Hepatocyte (in vitro differentiated cells): Measurements from ENCODE around the gene ZNF121. TPM values are rescaled to one million over a fixed set of nuclear protein-coding genes. Genes with fewer than 3 reads are reported as not detected.

Experiments used
- DNase-seq: peaks from one replicate; pipeline ENCODE4 v3.0.0-alpha.2; 2016; ENCODE audit warnings: low spot score
- H2AFZ ChIP-seq: fragments of 200-600 bp; sonication (generic); 2 replicates; pipeline ENCODE4 v1.6.0; 2016; ENCODE audit warnings: antibody characterized with exemption, mild to moderate bottlenecking
- H3K27ac ChIP-seq: fragments of 200-600 bp; sonication (generic); 2 replicates; pipeline ENCODE4 v1.5.1; 2016; ENCODE audit warnings: mild to moderate bottlenecking
- H3K27me3 ChIP-seq: fragments of 200-600 bp; sonication (generic); 2 replicates; pipeline ENCODE4 v1.6.1; 2016
- H3K36me3 ChIP-seq: fragments of 200-600 bp; sonication (generic); replicated peaks from 2 replicates; pipeline ENCODE4 v1.5.1; 2016; ENCODE audit warnings: low read depth; ENCODE audit not compliant: insufficient read depth
- H3K4me1 ChIP-seq: fragments of 200-600 bp; sonication (generic); 2 replicates; pipeline ENCODE4 v1.5.1; 2016; ENCODE audit warnings: mild to moderate bottlenecking, moderate library complexity; ENCODE audit not compliant: insufficient read depth
- H3K4me2 ChIP-seq: fragments of 200-600 bp; sonication (generic); 2 replicates; pipeline ENCODE4 v1.6.0; 2016
- H3K4me3 ChIP-seq: fragments of 200-600 bp; sonication (generic); 2 replicates; pipeline ENCODE4 v1.5.1; 2016; ENCODE audit warnings: mild to moderate bottlenecking
- H3K79me2 ChIP-seq: fragments of 200-600 bp; sonication (generic); 2 replicates; pipeline ENCODE4 v1.6.0; 2017; ENCODE audit warnings: mild to moderate bottlenecking
- H3K9me2 ChIP-seq: fragments of 200-600 bp; sonication (generic); replicated peaks from 2 replicates; pipeline ENCODE4 v1.6.0; 2017; ENCODE audit warnings: mild to moderate bottlenecking; ENCODE audit not compliant: insufficient read depth
- H3K9me3 ChIP-seq: fragments of 200-600 bp; sonication (generic); 2 replicates; pipeline ENCODE4 v1.5.1; 2016; ENCODE audit warnings: low read depth, mild to moderate bottlenecking
- H4K20me1 ChIP-seq: fragments of 200-600 bp; sonication (generic); 2 replicates; pipeline ENCODE4 v1.6.0; 2016; ENCODE audit warnings: mild to moderate bottlenecking; ENCODE audit not compliant: insufficient read depth, poor library complexity, severe bottlenecking
- CTCF ChIP-seq: fragments of 200-600 bp; sonication (generic); IDR thresholded peaks from 2 replicates; pipeline ENCODE4 v1.5.1; 2016; ENCODE audit warnings: antibody characterized with exemption, mild to moderate bottlenecking; ENCODE audit not compliant: poor library complexity
- EZH2 ChIP-seq: fragments of 200-600 bp; sonication (generic); IDR thresholded peaks from 2 replicates; pipeline ENCODE4 v1.6.1; 2016; ENCODE audit warnings: antibody characterized with exemption, mild to moderate bottlenecking, borderline replicate concordance
- EZH2phosphoT487 ChIP-seq: fragments of 200-600 bp; sonication (generic); IDR thresholded peaks from one replicate; pipeline ENCODE4 v1.6.1; 2018; ENCODE audit warnings: antibody characterized with exemption, mild to moderate bottlenecking, low read depth, moderate library complexity; ENCODE audit not compliant: unreplicated experiment, severe bottlenecking
- WGBS: methylation state at CpG from one replicate; pipeline ENCODE4 v1.1.6; 2016; ENCODE audit warnings: low lambda C conversion rate; ENCODE audit errors: missing lambda C conversion rate; 5-methylcytosine and 5-hydroxymethylcytosine counted together
- polyA plus RNA-seq: library from polyadenylated mRNA; unstranded; fragments of >200 nt; fragmentation: Nextera tagmentation; extraction: Ambion mirVana; gene quantifications from 2 replicates; pipeline ENCODE4 v1.2.1, GENCODE V29; 2016
- total RNA-seq: library from RNA; depleted of rRNA; stranded (reverse); fragments of >200 nt; gene quantifications from 2 replicates; pipeline ENCODE4 v1.2.3, GENCODE V29; 2014

ZNF121 gene
- total and polyA plus RNA-seq, 2 experiments from 2014 or later, result 5.4 to 44.9 TPM

DNA sequence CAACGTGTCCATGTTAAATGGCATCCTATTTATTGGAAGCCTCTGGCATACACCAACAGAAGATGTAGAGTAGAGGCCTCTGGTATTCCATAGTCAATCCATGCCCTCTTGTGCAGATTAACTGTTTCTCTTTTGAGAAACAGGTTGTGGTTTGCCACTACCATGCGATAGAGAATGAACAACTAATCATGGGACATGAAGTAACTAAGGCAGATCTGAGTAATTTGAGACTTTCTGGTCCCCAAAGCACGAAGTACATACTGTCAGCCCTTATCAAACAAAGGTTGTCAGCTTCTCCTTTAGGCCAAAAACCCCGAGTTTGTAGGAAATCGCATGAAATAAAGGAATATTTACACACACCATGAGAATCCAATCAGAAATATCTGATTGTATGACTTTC lies 3.6 kb downstream of the ZNF121 start:
- Histone ChIP-seq H2AFZ (no peak overlapping the region), H3K27me3 (no peaks in the 10 kb centered on the region), H3K79me2 (peaks cover 85% of the 10 kb centered on the region), H4K20me1 (peaks cover 18% of the 10 kb centered on the region), H3K4me1 (peaks cover 4% of the 10 kb centered on the region), H3K9me3 (peaks cover 32% of the 10 kb centered on the region), H3K4me3 (no peak overlapping the region), H3K36me3 (peaks cover 13% of the 10 kb centered on the region), H3K27ac (no peak overlapping the region), H3K9me2 (no peaks in the 10 kb centered on the region), H3K4me2 (no peak overlapping the region)
- no peak for DNase-seq
- TF ChIP-seq CTCF (no peak), EZH2phosphoT487 (no peak), EZH2 (no peak)
- 86% methylated on average over 5 of the region's 5 CpGs for WGBS

- peaks cover 89% of the 10 kb centered on the region for H3K9me3 ChIP-seq
- no peak overlapping the region for H3K27ac ChIP-seq
- H3K4me3 ChIP-seq, result no peak overlapping the region
- H3K79me2 ChIP-seq, result peaks cover 85% of the 10 kb centered on the region
- no peaks in the 10 kb centered on the region for H4K20me1 ChIP-seq
- no peaks in the 10 kb centered on the region for H3K4me1 ChIP-seq
- H3K9me2 ChIP-seq, result no peaks in the 10 kb centered on the region
- no peak for DNase-seq
- H3K27me3 ChIP-seq, result no peaks in the 10 kb centered on the region
- TF ChIP-seq EZH2phosphoT487 (no peak), EZH2 (no peak), CTCF (no peak)
- no peak overlapping the region for H2AFZ ChIP-seq
- 85% methylated on average over 6 of the region's 6 CpGs for WGBS
- H3K4me2 ChIP-seq, result no peak overlapping the region
- peaks cover 25% of the 10 kb centered on the region for H3K36me3 ChIP-seq
Observed at GRCh38 chr19:9570255-9570654, 14.0 kb downstream of the ZNF121 start.

DNA sequence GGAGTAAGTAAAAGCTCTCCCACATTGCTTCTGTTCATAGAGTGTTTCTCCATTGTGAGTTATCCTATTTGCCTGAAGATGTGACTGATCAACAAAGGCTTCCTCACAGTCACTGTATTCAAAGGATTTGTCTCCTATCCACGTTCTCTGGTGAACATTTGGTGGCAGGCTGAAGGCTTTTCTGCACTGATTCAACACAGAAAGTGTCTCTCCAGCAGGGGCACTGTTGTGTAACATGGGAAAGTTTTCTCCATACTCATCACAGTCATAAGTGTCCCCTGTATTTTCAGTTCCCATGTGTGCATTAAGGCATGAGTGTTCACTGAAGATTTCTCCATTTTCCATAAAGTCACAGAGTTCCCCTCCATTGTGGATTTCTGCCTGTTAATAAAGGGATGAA lies 17.6 kb downstream of the ZNF121 start:
- H3K27me3 ChIP-seq, result no peaks in the 10 kb centered on the region
- peaks cover 94% of the 10 kb centered on the region for H3K9me3 ChIP-seq
- no peak overlapping the region for H3K27ac ChIP-seq
- TF ChIP-seq EZH2 (no peak), CTCF (no peak), EZH2phosphoT487 (no peak)
- DNase-seq, result no peak
- H3K4me1 ChIP-seq, result no peaks in the 10 kb centered on the region
- peaks cover 74% of the 10 kb centered on the region for H3K79me2 ChIP-seq
- no peak overlapping the region for H2AFZ ChIP-seq
- no peak overlapping the region for H3K4me2 ChIP-seq
- no peaks in the 10 kb centered on the region for H4K20me1 ChIP-seq
- H3K36me3 ChIP-seq, result peaks cover 48% of the 10 kb centered on the region
- no peaks in the 10 kb centered on the region for H3K9me2 ChIP-seq
- whole genome bisulfite sequencing, result 100% methylated on average over 1 of the region's 1 CpG
- H3K4me3 ChIP-seq, result no peak overlapping the region
